Cardiac muscle cell (in vitro differentiated cells and primary cell): ENCODE measurements around the gene WNK3. TPM values are rescaled to one million over a fixed set of nuclear protein-coding genes. Genes with fewer than 3 reads are reported as not detected.

Experiments
- DNase-seq, 2 donors: peaks; one replicate each; pipeline versions ENCODE4 v3.0.0 to v3.0.0-alpha.2; 2010 to 2017; ENCODE audit warnings: low read depth in 1 of 2, low spot score in 1 of 2
- H3K27ac ChIP-seq: fragments of 200-600 bp; sonication (generic); 2 replicates; pipeline ENCODE4 v1.5.1; 2016
- H3K27me3 ChIP-seq: fragments of 200-600 bp; sonication (generic); 2 replicates; pipeline ENCODE4 v1.6.0; 2016; ENCODE audit warnings: control low read depth
- H3K36me3 ChIP-seq: fragments of 200-600 bp; sonication (generic); 2 replicates; pipeline ENCODE4 v1.5.1; 2016; ENCODE audit warnings: control low read depth
- H3K4me1 ChIP-seq: fragments of 200-600 bp; sonication (generic); 2 replicates; pipeline ENCODE4 v1.8.1; 2017; ENCODE audit warnings: low read depth, mild to moderate bottlenecking, mixed run types
- H3K4me3 ChIP-seq: fragments of 200-600 bp; sonication (generic); 2 replicates; pipeline ENCODE4 v1.5.1; 2016; ENCODE audit warnings: mild to moderate bottlenecking
- H3K9me3 ChIP-seq: fragments of 200-600 bp; sonication (generic); 2 replicates; pipeline ENCODE4 v1.5.1; 2017; ENCODE audit warnings: low read depth, mild to moderate bottlenecking, control low read depth
- CTCF ChIP-seq: IDR thresholded peaks from 2 replicates; pipeline ENCODE4 v1.5.1; 2012; ENCODE audit warnings: low read depth, mild to moderate bottlenecking, low read length
- polyA plus RNA-seq: library from polyadenylated mRNA; unstranded; fragments of >200 nt; fragmentation: Nextera tagmentation; extraction: Ambion mirVana; gene quantifications from 2 replicates; pipeline ENCODE4 v1.2.1, GENCODE V29; 2016
- total RNA-seq: library from RNA; depleted of rRNA; stranded (reverse); fragments of >200 nt; gene quantifications from 2 replicates; pipeline ENCODE4 v1.2.3, GENCODE V29; 2016

Gene WNK3
- total and polyA plus RNA-seq, 2 experiments from 2014 or later, result 5.6 to 8.3 TPM

GRCh38 chrX:54182194-54182863, 175.5 kb downstream of the WNK3 start:
- H3K36me3 ChIP-seq, result no peaks in the 10 kb centered on the region
- peak overlapping the region; percentile 83 for H3K27ac ChIP-seq
- H3K9me3 ChIP-seq, result no peaks in the 10 kb centered on the region
- peaks cover 19% of the 10 kb centered on the region for H3K4me1 ChIP-seq
- no peaks in the 10 kb centered on the region for H3K27me3 ChIP-seq
- no peak for TF ChIP-seq CTCF
- peak overlapping the region; percentile 86 for H3K4me3 ChIP-seq
- DNase-seq, result peak; percentile 28 to 34

DNA sequence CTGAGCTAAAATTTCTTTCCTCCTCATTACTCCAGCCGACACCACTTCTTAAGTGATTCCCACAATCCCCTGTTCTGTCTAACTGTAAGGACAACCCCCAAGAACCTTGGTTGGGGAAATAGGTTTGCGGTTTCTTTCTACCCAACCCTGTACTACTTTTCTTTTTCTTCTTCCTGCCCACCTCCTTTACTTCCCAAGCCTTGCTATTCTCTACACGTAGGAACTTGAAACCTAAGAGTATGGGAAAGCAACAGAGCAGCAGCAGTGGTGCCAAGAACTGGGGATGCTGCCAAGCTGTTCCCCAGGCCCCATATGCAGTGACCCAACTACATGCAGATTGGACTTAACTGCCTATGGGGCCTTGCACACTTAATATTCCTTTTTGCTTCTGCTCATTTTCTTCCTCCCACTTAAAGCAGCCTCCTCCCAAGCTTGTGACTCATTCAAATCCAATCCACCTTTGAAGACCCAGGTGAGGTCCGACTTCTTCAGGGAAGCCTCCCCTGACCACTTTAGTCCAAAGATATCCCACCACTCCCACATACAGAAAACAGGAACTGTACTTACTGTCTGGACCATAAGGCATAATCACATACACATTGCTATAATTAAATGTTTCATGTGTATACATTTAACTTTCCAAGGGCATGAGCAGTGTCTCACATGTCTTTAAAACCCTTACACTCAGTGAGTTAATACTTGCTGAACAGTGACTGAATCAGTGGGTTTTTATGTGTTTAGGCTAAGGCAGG, 176.5 kb downstream of the WNK3 start:
- H3K27ac ChIP-seq, result no peak overlapping the region
- DNase-seq, result peak in 1 of 2 donors; percentile 41
- no peaks in the 10 kb centered on the region for H3K36me3 ChIP-seq
- H3K27me3 ChIP-seq, result no peaks in the 10 kb centered on the region
- no peak for TF ChIP-seq CTCF
- peaks cover 19% of the 10 kb centered on the region for H3K4me1 ChIP-seq
- H3K9me3 ChIP-seq, result no peaks in the 10 kb centered on the region
- peak overlapping the region; percentile 86 for H3K4me3 ChIP-seq

DNA sequence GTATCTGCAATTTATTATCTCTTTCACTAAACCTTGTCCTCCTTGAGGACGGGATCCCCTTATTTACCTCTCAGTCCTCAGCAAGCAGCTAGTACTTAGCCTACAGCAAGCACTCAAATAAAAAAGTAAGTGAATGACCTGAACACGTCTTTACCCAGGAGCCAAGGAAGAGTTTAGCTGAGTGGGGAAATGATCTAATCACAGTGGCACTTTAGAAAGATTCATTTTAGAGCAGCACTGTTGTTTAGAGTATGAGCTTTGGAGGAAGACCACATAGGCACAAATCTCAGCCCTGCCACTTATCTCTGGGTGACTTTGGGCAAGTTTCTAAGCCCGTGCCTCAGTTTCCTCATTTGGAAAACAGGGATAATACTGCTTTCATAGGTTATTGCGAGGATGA, 177.4 kb downstream of the WNK3 start:
- H3K4me1 ChIP-seq, result peaks cover 19% of the 10 kb centered on the region
- peak in 1 of 2 donors; percentile 18 for DNase-seq
- no peaks in the 10 kb centered on the region for H3K36me3 ChIP-seq
- no peak for TF ChIP-seq CTCF
- H3K4me3 ChIP-seq, result no peak overlapping the region
- H3K27ac ChIP-seq, result no peak overlapping the region
- H3K27me3 ChIP-seq, result no peaks in the 10 kb centered on the region
- no peaks in the 10 kb centered on the region for H3K9me3 ChIP-seq

DNA sequence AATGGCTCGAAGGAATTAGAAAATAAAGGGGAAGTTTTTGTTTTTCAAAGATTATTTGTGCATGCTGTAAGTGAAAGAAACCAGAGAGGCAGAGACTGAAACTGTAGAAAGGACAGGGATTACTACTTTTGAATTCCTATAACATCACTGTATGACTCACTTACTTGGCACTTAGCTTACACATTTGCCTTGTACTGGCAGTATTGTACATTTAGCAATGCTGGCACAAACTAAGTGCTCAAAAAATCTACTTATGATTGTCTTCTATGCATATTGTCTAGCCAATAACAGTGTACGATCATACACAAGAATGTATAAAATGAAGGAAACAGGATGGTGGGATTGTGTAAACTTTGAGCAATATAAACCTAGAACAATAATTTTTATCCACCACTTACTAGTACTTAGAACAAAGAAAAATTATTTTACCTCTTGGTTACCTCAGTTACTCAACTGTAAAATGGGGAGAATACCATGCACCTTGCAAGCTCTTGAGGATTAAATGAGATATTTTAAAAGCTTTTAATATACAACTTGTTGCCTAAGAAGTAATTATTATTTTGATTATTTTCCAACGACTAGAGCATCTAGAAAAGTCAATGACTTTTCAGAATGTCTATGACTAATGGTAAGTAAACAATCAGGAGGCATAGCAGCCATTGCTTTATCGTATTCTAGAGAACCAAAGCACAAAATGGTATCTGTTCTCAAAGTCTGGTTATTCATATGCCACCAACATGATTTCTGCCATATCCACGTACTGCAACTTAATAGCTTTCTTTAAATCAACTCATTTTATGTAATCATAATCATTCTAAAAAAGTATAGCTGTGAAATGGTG, 179.5 kb downstream of the WNK3 start:
- H3K4me3 ChIP-seq, result no peak overlapping the region
- peak in 1 of 2 donors; percentile 81 for DNase-seq

More for the DNA sequence above, 179.5 kb downstream of the WNK3 start:
- Histone ChIP-seq H3K4me1 (peaks cover 19% of the 10 kb centered on the region), H3K9me3 (no peaks in the 10 kb centered on the region), H3K27ac (no peak overlapping the region), H3K36me3 (no peaks in the 10 kb centered on the region), H3K27me3 (no peaks in the 10 kb centered on the region)
- TF ChIP-seq CTCF, result no peak
